GM12865 (cell line): ENCODE measurements around the gene SLC39A3.
A peak's percentile ranks its signal among the peaks of the same experiment; 100 is the strongest.

Source experiments
- DNase-seq: peaks from one replicate; pipeline ENCODE4 v3.0.0; 2010; ENCODE audit warnings: low read depth
- H3K4me3 ChIP-seq: 2 replicates; pipeline ENCODE4 v1.5.1; 2011; ENCODE audit warnings: mild to moderate bottlenecking, low read depth, low read length, control low read depth
- CTCF ChIP-seq: IDR thresholded peaks from 2 replicates; pipeline ENCODE4 v1.5.1; 2011; ENCODE audit warnings: low read length, control low read depth, low read depth, inconsistent platforms; ENCODE audit not compliant: insufficient read depth; ENCODE audit errors: missing control alignments

SLC39A3 gene

GRCh38 chr19:2782329-2782935 lies 42.6 kb upstream of the SLC39A3 start:
- peak overlapping the region; percentile 79 for H3K4me3 ChIP-seq
- no peak for DNase-seq
- no peak for TF ChIP-seq CTCF

- TF ChIP-seq CTCF: no peak
- no peak for DNase-seq
- no peak overlapping the region for H3K4me3 ChIP-seq
Measured at GRCh38 chr19:2780284-2780683, 40.5 kb upstream of the SLC39A3 start.

GRCh38 chr19:2779121-2779740 lies 39.4 kb upstream of the SLC39A3 start:
- H3K4me3 ChIP-seq: no peak overlapping the region
- no peak for DNase-seq
- no peak for TF ChIP-seq CTCF

GRCh38 chr19:2777952-2778683 lies 38.3 kb upstream of the SLC39A3 start:
- TF ChIP-seq CTCF: no peak
- DNase-seq: no peak
- H3K4me3 ChIP-seq: no peak overlapping the region

- no peak for DNase-seq
- TF ChIP-seq CTCF: no peak
- H3K4me3 ChIP-seq: no peak overlapping the region
Measured at GRCh38 chr19:2775556-2776430, 36.0 kb upstream of the SLC39A3 start.

- no peak for DNase-seq
- no peak overlapping the region for H3K4me3 ChIP-seq
- TF ChIP-seq CTCF: no peak
Measured at GRCh38 chr19:2774953-2775555, 35.2 kb upstream of the SLC39A3 start.
